Smooth muscle cell (in vitro differentiated cells): ENCODE measurements around the gene GLIPR1L1. TPM values are rescaled to one million over a fixed set of nuclear protein-coding genes. Genes with fewer than 3 reads are reported as not detected.

Source experiments
- DNase-seq: peaks from one replicate; lab custom pipeline; 2025; ENCODE audit not compliant: unreplicated experiment; lab: John Stamatoyannopoulos, UW
- H2AFZ ChIP-seq: fragments of 200-600 bp; sonication (generic); 2 replicates; pipeline ENCODE4 v1.6.0; 2016; ENCODE audit warnings: antibody characterized with exemption, low read depth, mild to moderate bottlenecking
- H3F3A ChIP-seq: fragments of 200-600 bp; sonication (generic); 2 replicates; pipeline ENCODE4 v1.6.0; 2017; ENCODE audit warnings: antibody characterized with exemption, low read depth
- H3K27ac ChIP-seq: fragments of 200-600 bp; sonication (generic); 2 replicates; pipeline ENCODE4 v1.5.1; 2016; ENCODE audit warnings: low read depth, mild to moderate bottlenecking
- H3K27me3 ChIP-seq: fragments of 200-600 bp; sonication (generic); 2 replicates; pipeline ENCODE4 v1.6.1; 2016; ENCODE audit warnings: low read depth, mild to moderate bottlenecking
- H3K36me3 ChIP-seq: fragments of 200-600 bp; sonication (generic); 2 replicates; pipeline ENCODE4 v1.5.1; 2016; ENCODE audit warnings: low read depth
- H3K4me1 ChIP-seq: fragments of 200-600 bp; sonication (generic); 2 replicates; pipeline ENCODE4 v1.5.1; 2016; ENCODE audit warnings: low read depth
- H3K4me2 ChIP-seq: fragments of 200-600 bp; sonication (generic); 2 replicates; pipeline ENCODE4 v1.6.0; 2016; ENCODE audit warnings: mild to moderate bottlenecking
- H3K4me3 ChIP-seq: fragments of 200-600 bp; sonication (generic); 2 replicates; pipeline ENCODE4 v1.5.1; 2016; ENCODE audit warnings: mild to moderate bottlenecking
- H3K79me2 ChIP-seq: fragments of 200-600 bp; sonication (generic); 2 replicates; pipeline ENCODE4 v1.6.0; 2016; ENCODE audit warnings: low read depth, mild to moderate bottlenecking
- H3K9ac ChIP-seq: fragments of 200-600 bp; sonication (generic); 2 replicates; pipeline ENCODE4 v1.6.0; 2016; ENCODE audit warnings: low read depth
- H3K9me3 ChIP-seq: fragments of 200-600 bp; sonication (generic); replicated peaks from 2 replicates; pipeline ENCODE4 v1.5.1; 2016; ENCODE audit warnings: low read depth
- H4K20me1 ChIP-seq: fragments of 200-600 bp; sonication (generic); 2 replicates; pipeline ENCODE4 v1.6.0; 2016; ENCODE audit warnings: low read depth
- CTCF ChIP-seq: fragments of 200-600 bp; sonication (generic); IDR thresholded peaks from 2 replicates; pipeline ENCODE4 v1.5.1; 2017; ENCODE audit warnings: borderline replicate concordance, mild to moderate bottlenecking, antibody characterized with exemption; ENCODE audit not compliant: insufficient read depth, poor library complexity, severe bottlenecking
- WGBS: methylation state at CpG from one replicate; pipeline ENCODE4 v1.1.7; 2016; ENCODE audit warnings: low lambda C conversion rate; 5-methylcytosine and 5-hydroxymethylcytosine counted together
- polyA plus RNA-seq: library from polyadenylated mRNA; unstranded; fragments of >200 nt; fragmentation: Nextera tagmentation; extraction: Ambion mirVana; gene quantifications from 2 replicates; pipeline ENCODE4 v1.2.1, GENCODE V29; 2016
- total RNA-seq: library from RNA; depleted of rRNA; stranded (reverse); fragments of >200 nt; gene quantifications from 2 replicates; pipeline ENCODE4 v1.2.3, GENCODE V29; 2014

Gene GLIPR1L1
- total and polyA plus RNA-seq, 2 experiments from 2014 or later: not detected

GRCh38 chr12:75366629-75367028 is 32.2 kb downstream of the GLIPR1L1 start:
- H3K36me3 ChIP-seq: no peaks in the 10 kb centered on the region
- no peak for DNase-seq
- no peak overlapping the region for H3K27ac ChIP-seq
- no peak for TF ChIP-seq CTCF
- H3K4me1 ChIP-seq: no peaks in the 10 kb centered on the region
- H3K9me3 ChIP-seq: no peaks in the 10 kb centered on the region
- H3K4me2 ChIP-seq: no peak overlapping the region
- no peaks in the 10 kb centered on the region for H4K20me1 ChIP-seq
- H2AFZ ChIP-seq: peak overlapping the region; percentile 27
- H3K79me2 ChIP-seq: no peaks in the 10 kb centered on the region
- H3K27me3 ChIP-seq: no peaks in the 10 kb centered on the region
- H3F3A ChIP-seq: no peaks in the 10 kb centered on the region
- H3K9ac ChIP-seq: no peak overlapping the region
- H3K4me3 ChIP-seq: no peak overlapping the region
- WGBS: 69% methylated on average over 1 of the region's 1 CpG

GRCh38 chr12:75374971-75375370 is 40.5 kb downstream of the GLIPR1L1 start:
- Histone ChIP-seq H3K4me2 (no peak overlapping the region), H3F3A (no peaks in the 10 kb centered on the region), H2AFZ (no peak overlapping the region), H3K36me3 (no peaks in the 10 kb centered on the region), H4K20me1 (no peaks in the 10 kb centered on the region), H3K27me3 (no peaks in the 10 kb centered on the region), H3K4me3 (no peak overlapping the region), H3K79me2 (no peaks in the 10 kb centered on the region), H3K27ac (no peak overlapping the region), H3K4me1 (no peaks in the 10 kb centered on the region), H3K9ac (no peak overlapping the region), H3K9me3 (no peaks in the 10 kb centered on the region)
- TF ChIP-seq CTCF: no peak
- WGBS: 96% methylated on average over 2 of the region's 2 CpGs
- no peak for DNase-seq

GRCh38 chr12:75378354-75378753 is 43.9 kb downstream of the GLIPR1L1 start:
- no peak overlapping the region for H3K27ac ChIP-seq
- H3K9me3 ChIP-seq: no peaks in the 10 kb centered on the region
- H3K4me2 ChIP-seq: no peak overlapping the region
- no peak for DNase-seq
- TF ChIP-seq CTCF: no peak
- no peak overlapping the region for H3K9ac ChIP-seq
- no peaks in the 10 kb centered on the region for H3K27me3 ChIP-seq
- no peaks in the 10 kb centered on the region for H3F3A ChIP-seq
- H3K4me1 ChIP-seq: no peaks in the 10 kb centered on the region
- H3K79me2 ChIP-seq: no peaks in the 10 kb centered on the region
- WGBS: 83% methylated on average over 1 of the region's 1 CpG
- peak overlapping the region; percentile 12 for H2AFZ ChIP-seq
- H3K36me3 ChIP-seq: no peaks in the 10 kb centered on the region
- no peaks in the 10 kb centered on the region for H4K20me1 ChIP-seq
- no peak overlapping the region for H3K4me3 ChIP-seq

- peak overlapping the region; percentile 14 for H3K4me2 ChIP-seq
- H3K27me3 ChIP-seq: no peaks in the 10 kb centered on the region
- no peak overlapping the region for H2AFZ ChIP-seq
- WGBS: 88% methylated on average over 1 of the region's 1 CpG
- TF ChIP-seq CTCF: no peak
- no peaks in the 10 kb centered on the region for H3F3A ChIP-seq
- no peaks in the 10 kb centered on the region for H3K4me1 ChIP-seq
- H3K27ac ChIP-seq: peak overlapping the region; percentile 17
- no peaks in the 10 kb centered on the region for H3K36me3 ChIP-seq
- no peak overlapping the region for H3K9ac ChIP-seq
- no peak overlapping the region for H3K4me3 ChIP-seq
- H4K20me1 ChIP-seq: no peaks in the 10 kb centered on the region
- no peak for DNase-seq
- no peaks in the 10 kb centered on the region for H3K79me2 ChIP-seq
- no peaks in the 10 kb centered on the region for H3K9me3 ChIP-seq
Observed at GRCh38 chr12:75389061-75389460, 54.6 kb downstream of the GLIPR1L1 start.
